ENCODE data around the gene ZYG11B.
"Not testable (repeated sequence)": the region's sequence is repeated elsewhere in the genome, so short reads cannot be mapped to it uniquely, and the experiment has no call there.

ZYG11B gene

GRCh38 chr1:52707927-52708655 lies 18.2 kb upstream of the ZYG11B start:
- no peak for DNase-seq (ENCODE audit: low read depth in 2 of 2)

DNA sequence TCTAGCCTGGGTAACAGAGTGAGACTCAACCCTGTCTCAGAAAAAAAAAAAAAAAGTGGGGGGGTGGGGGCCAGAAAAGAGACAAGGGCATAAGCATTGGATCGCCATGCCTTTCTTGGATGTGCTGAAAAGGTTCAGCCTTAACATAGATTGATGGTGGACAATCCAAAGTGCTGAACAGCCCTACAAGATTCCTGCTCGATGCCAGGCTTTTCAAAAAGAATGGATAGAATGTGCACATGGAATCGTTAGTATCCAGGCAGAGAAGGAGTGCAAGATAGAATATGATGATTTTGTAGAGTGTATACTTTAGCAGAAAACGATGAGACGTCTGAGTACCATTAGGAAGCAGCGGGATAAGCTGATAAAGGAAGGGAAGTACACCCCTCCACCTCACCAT lies 17.2 kb upstream of the ZYG11B start:
- no peak for DNase-seq (ENCODE audit: low read depth in 2 of 2)

DNA sequence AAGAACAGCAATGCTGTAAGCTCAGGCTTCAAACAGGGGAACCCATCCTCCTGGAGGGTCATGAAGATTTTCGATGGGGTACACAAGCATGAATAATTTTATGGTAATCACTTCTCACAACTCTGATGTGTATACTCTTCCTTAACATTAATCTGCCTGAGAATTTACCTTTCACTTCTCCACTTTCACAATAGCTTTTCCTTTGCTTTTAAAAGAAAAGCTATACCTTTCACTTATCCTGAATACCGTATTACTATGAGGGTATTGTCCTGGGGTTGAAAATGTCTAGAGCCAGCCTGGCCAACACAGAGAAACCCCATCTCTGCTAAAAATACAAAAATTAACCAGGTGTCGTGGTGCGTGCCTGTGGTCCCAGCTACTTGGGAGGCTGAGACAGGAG lies 12.7 kb upstream of the ZYG11B start:
- DNase-seq (ENCODE audit: low read depth in 2 of 2), result no peak

DNA sequence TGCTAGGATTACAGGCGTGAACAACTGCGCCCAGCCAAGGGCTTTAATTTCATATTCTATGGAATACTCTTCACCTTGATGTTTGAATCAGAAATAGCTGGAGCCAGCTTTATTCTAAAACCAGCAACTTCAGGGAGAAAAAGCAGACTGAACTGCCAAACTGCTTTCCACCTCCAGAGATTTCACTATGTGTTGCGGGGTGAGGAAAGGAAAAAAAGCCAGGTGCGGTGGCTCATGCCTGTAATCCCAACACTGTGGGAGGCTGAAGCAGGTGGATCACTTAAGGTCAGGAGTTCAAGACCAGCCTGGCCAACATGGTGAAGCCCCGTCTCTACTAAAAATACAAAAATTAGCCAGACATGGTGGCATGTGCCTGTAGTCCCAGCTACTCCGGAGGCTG lies 11.0 kb upstream of the ZYG11B start:
- DNase-seq (ENCODE audit: low read depth in 2 of 2), result not testable (repeated sequence)

GRCh38 chr1:52723260-52723659 lies 3.0 kb upstream of the ZYG11B start:
- no peak for DNase-seq (ENCODE audit: low read depth in 2 of 2)

DNA sequence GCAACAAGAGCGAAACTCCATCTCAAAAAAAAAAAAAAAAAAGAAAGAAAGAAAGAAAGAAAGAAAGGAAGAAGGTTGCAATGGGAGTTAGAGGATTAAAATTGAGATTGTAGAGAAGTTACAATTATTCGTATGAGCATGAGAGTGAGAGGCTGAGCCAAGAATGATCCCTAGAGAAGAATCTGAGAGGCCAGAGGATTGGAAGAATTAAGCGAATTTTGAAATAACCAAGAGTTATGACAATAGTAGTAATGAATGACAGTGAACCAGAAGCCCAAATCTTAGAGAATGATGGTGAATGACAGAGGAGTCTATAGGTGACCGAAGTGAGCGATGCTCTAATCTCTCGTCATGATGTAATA lies 369 bp upstream of the ZYG11B start:
- DNase-seq (ENCODE audit: low read depth in 2 of 2), result no peak

GRCh38 chr1:52727114-52727586 lies 897 bp downstream of the ZYG11B start:
- DNase-seq (ENCODE audit: low read depth in 2 of 2), result no peak

- DNase-seq (ENCODE audit: low read depth in 2 of 2), result no peak
Measured at GRCh38 chr1:52727956-52728656, 1.9 kb downstream of the ZYG11B start.

DNA sequence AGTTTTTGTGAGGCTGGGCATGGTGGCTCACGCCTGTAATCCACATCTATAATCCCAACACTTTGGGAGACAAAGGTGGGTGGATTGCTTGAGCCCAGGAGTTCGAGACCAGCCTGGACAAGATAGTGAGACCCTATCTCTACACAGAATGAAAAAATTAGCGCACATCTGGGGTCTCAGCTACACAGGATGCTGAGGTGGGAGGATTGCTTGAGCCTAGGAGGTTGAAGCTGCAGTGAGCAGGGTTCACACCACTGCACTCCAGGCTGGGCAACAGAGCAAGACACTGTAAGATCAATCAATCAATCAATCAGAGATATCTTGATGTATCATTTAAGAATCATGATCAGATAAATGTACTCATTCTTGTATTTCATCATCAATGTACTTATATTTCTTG lies 7.1 kb downstream of the ZYG11B start:
- no peak for DNase-seq (ENCODE audit: low read depth in 2 of 2)

DNA sequence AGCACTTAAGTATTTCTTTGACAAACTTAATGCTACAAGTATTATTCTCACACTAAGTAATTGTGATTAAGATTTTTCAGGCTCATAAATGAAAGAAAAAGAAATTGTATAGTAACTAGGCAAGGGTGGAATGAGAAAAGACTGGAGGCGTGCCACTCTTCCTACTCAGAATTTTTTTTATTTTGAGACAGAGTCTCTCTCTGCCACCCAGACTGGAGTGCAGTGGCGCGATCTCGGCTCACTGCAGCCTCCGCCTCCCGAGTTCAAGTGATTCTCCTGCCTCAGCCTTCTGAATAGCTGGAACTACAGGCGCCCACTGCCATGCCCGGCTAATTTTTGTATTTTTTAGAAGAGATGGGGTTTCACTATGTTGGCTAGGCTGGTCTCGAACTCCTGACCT lies 9.1 kb downstream of the ZYG11B start:
- not testable (repeated sequence) for DNase-seq (ENCODE audit: low read depth in 2 of 2)

DNA sequence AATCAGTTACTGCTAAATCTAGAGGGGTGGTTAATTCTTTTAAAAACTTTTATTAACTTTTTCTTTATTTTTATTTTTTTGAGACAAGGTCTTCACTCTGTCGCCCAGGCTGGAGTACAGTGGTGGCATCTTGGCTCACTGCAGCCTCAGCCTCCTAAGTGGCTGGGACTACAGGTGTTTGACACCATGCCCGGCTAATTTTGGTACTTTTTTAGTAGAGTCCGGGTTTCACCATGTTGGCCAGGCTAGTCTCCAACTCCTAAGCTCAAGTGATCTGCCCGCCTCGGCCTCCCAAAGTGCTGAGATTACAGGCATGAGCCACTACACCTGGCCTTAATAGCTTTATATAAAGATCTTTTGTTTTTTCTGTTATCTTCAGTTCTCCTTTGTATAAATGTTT lies 11.9 kb downstream of the ZYG11B start:
- DNase-seq (ENCODE audit: low read depth in 2 of 2), result no peak

DNA sequence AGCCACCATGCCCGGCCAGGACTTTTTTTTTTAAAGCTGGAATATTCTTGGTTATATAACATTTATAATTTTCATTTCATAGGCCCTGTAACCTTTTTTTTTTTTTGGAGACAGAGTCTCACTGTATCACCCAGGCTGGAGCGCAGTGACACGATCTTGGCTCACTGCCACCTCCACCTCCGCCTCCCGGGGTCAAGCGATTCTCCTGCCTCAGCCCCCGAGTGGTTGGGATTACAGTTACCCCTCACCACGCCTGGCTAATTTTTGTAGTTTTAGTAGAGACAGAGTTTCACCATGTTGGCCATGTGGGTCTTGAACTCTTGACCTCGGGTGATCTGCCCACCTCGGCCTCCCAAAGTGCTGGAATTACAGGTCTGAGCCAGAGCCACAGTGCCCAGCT lies 12.6 kb downstream of the ZYG11B start:
- no peak for DNase-seq (ENCODE audit: low read depth in 2 of 2)

GRCh38 chr1:52739699-52740467 lies 13.6 kb downstream of the ZYG11B start:
- no peak for DNase-seq (ENCODE audit: low read depth in 2 of 2)

DNA sequence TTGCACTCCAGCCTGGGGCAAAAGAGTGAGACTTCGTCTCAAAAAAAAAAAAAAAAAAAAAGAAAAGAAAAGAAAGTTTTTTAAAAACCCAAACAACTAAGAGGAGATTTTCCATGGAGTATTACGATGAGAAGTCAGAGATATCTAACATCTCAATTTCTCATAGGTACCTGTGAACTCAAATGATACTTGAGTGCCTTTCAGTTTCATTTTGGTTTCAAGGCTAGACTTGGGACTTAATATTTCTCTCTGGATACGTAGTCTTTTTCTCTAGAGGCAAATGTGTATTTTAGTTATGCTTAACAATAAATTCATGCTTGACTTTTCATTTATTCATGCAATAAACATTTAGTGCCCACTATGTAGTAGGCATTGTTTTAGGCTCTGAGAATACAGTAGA lies 15.0 kb downstream of the ZYG11B start:
- no peak for DNase-seq (ENCODE audit: low read depth in 2 of 2)

- DNase-seq (ENCODE audit: low read depth in 2 of 2), result no peak
Measured at GRCh38 chr1:52746189-52746588, 19.9 kb downstream of the ZYG11B start.

- DNase-seq (ENCODE audit: low read depth in 2 of 2), result no peak
Measured at GRCh38 chr1:52747450-52747849, 21.2 kb downstream of the ZYG11B start.

DNA sequence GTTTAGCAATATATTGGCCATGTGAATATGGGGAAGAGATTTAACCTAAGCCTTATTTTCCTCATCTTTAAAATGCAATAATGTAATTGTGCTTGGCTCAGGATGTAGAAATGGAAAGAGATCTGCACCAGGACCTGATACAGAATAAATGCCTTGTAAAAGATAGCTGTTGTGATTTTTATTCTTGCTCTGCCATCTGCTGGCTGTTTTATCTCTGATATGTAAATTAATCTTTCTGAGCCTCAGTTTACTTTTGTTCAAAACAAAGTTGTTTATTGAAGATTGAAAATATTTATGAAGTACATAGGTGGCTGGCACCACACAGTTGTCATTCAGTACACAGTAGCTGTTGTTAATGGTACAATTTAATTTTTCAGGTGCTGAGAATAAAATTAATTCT lies 21.9 kb downstream of the ZYG11B start:
- no peak for DNase-seq (ENCODE audit: low read depth in 2 of 2)

- not testable (repeated sequence) for DNase-seq (ENCODE audit: low read depth in 2 of 2)
Measured at GRCh38 chr1:52749496-52749895, 23.2 kb downstream of the ZYG11B start.

- DNase-seq (ENCODE audit: low read depth in 2 of 2), result not testable (repeated sequence)
Measured at GRCh38 chr1:52750139-52750538, 23.9 kb downstream of the ZYG11B start.

DNA sequence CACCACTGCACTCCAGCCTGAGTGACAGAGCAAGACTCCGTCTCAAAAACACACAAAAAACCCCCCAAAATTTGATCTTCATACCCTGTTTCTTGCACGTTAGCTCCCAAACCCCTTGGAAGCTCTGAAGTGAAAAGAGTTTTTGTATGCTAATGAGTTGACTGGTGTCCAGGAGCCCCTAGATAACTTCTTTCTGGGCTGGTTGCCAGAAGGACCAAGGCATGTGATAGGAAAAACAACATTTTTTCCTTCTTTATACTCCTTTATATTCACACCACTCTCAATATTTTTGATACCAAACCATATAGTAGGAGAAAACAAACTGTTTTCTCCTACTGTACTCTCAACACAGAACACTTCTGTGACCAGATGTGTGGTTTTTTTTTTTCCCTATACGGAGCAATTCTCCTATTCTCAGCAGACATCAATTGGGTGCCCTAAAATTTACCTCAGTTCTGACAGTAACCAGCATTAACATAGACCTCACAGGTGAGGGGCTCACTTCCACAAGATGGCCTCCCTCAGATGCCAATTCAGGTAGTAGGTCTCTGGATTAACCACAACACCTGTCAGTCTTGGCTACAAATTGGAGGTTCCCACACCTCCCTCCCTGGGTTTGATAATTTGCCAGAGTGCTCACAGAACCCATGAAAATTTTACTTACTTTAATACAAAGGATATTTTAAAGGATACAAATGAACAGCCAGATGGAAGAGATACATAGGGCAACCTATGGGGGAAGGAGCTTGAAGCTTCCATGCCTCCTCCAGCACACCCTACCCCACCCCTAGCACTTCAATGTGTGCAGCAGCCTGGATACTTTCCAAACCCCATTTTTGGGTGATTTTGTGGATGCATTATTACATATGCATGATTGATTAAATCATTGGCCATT lies 25.6 kb downstream of the ZYG11B start:
- DNase-seq (ENCODE audit: low read depth in 2 of 2), result no peak

DNA sequence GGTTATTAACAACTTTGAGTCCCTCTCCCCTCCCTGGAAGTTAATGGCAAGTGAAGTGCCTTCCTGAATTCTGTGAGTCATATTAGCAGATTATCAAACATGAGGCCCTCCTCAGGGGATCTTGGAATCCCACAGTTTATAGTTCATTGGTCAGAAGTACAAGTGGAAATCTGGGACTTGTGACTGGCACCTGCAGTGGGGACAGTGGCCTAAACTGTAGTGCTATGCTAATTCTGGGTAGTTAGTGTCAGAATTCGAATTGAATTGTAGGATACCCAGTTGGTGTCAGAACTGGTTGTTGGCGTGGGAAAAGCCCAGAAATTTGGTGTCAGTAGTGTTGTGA lies 26.2 kb downstream of the ZYG11B start:
- DNase-seq (ENCODE audit: low read depth in 2 of 2), result no peak

DNA sequence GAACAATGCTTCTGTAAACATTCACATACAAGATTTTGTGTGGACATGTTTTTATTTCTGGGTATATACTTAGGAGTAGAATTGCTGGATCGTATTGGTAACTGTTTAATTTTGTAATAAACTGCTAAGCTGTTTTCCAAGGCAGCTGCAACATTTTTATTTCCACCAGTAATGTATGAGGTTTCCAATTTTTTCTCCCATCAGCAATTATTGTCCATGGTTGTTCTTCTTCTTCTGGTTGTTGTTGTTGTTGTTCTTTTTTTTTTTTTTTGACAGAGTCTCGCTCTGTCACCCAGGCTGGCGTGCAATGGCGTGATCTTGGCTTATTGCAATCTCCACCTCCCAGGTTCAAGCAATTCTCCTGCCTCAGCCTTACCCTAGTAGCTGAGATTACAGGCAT lies 26.9 kb downstream of the ZYG11B start:
- DNase-seq (ENCODE audit: low read depth in 2 of 2), result no peak

Measured in stimulated activated CD8-positive, alpha-beta memory T cell treated with anti-CD3 and anti-CD28 coated beads, Interleukin-15, amount 100 ng/mL, for 4 hours (primary cell).